Measurements from ENCODE around the gene MLLT1. TPM values are rescaled to one million over a fixed set of nuclear protein-coding genes. Genes with fewer than 3 reads are reported as not detected.

Gene MLLT1
- total RNA-seq, 2 experiments from 2014 or later = 17.5 to 56.0 TPM

GRCh38 chr19:6248341-6248740 lies 31.4 kb downstream of the MLLT1 start:
- intact Hi-C loops (cut with micrococcal nuclease; ENCODE audit: unreplicated experiment) = no loop called here
- Histone ChIP-seq H3K9me3 (ENCODE audit: low read length) (peaks cover 18% of the 10 kb centered on the region; the same call in 1 of the 2 replicates), H3K4me1 (ENCODE audit: insufficient read depth, low read length, poor library complexity, severe bottlenecking) (peaks cover 51% of the 10 kb centered on the region), H3K9me2 (ENCODE audit: insufficient read depth, low read length) (no peaks in the 10 kb centered on the region), H3K79me2 (ENCODE audit: insufficient read depth, low read depth, low read length) (peaks cover 96% of the 10 kb centered on the region), H3K4me3 (ENCODE audit: low read depth, low read length, poor library complexity, severe bottlenecking) (no peak overlapping the region), H4K20me1 (ENCODE audit: insufficient read depth, low read length) (no peaks in the 10 kb centered on the region), H3K4me2 (ENCODE audit: low read length) (peak overlapping the region; percentile 25), H3K27ac (ENCODE audit: low read depth, low read length, poor library complexity, severe bottlenecking) (peak overlapping the region; percentile 27), H2AFZ (ENCODE audit: low read length) (no peak overlapping the region), H3K36me3 (ENCODE audit: insufficient read depth, low read length) (peaks cover 39% of the 10 kb centered on the region)
- ChIA-PET CTCF (ENCODE audit: unreplicated experiment) (no interaction called here), POLR2A (no interaction called here)
- TF ChIP-seq EZH2phosphoT487 (IDR thresholded peaks at IDR 0.05; ENCODE audit: borderline replicate concordance, low read depth, low read length) (no peak), CTCF (conservative IDR thresholded peaks at IDR 0.05; ENCODE audit: low read length) (no peak)
- no TSS peak for BruUV-seq (replicated peaks)
- DNase-seq (ENCODE audit: low spot score) = no peak

GRCh38 chr19:6247007-6247288 lies 32.8 kb downstream of the MLLT1 start:
- no peak overlapping the region for H3K4me3 ChIP-seq (ENCODE audit: low read depth, low read length, poor library complexity, severe bottlenecking)
- peaks cover 18% of the 10 kb centered on the region; the same call in 1 of the 2 replicates for H3K9me3 ChIP-seq (ENCODE audit: low read length)
- H3K4me2 ChIP-seq (ENCODE audit: low read length) = no peak overlapping the region
- no peak overlapping the region for H3K27ac ChIP-seq (ENCODE audit: low read depth, low read length, poor library complexity, severe bottlenecking)
- TF ChIP-seq EZH2phosphoT487 (IDR thresholded peaks at IDR 0.05; ENCODE audit: borderline replicate concordance, low read depth, low read length) (no peak), CTCF (conservative IDR thresholded peaks at IDR 0.05; ENCODE audit: low read length) (no peak)
- POLR2A ChIA-PET = no interaction called here
- H2AFZ ChIP-seq (ENCODE audit: low read length) = no peak overlapping the region
- peaks cover 39% of the 10 kb centered on the region for H3K36me3 ChIP-seq (ENCODE audit: insufficient read depth, low read length)
- H4K20me1 ChIP-seq (ENCODE audit: insufficient read depth, low read length) = no peaks in the 10 kb centered on the region
- no peaks in the 10 kb centered on the region for H3K9me2 ChIP-seq (ENCODE audit: insufficient read depth, low read length)
- peaks cover 55% of the 10 kb centered on the region for H3K4me1 ChIP-seq (ENCODE audit: insufficient read depth, low read length, poor library complexity, severe bottlenecking)
- BruUV-seq (replicated peaks) = no TSS peak
- intact Hi-C loops (cut with micrococcal nuclease; ENCODE audit: unreplicated experiment) = no loop called here
- CTCF ChIA-PET (ENCODE audit: unreplicated experiment) = no interaction called here
- no peak for DNase-seq (ENCODE audit: low spot score)
- H3K79me2 ChIP-seq (ENCODE audit: insufficient read depth, low read depth, low read length) = peaks cover 94% of the 10 kb centered on the region

- ChIA-PET POLR2A (no interaction called here), CTCF (ENCODE audit: unreplicated experiment) (no interaction called here)
- H4K20me1 ChIP-seq (ENCODE audit: insufficient read depth, low read length) = no peaks in the 10 kb centered on the region
- TF ChIP-seq CTCF (conservative IDR thresholded peaks at IDR 0.05; ENCODE audit: low read length) = no peak
- no peak for TF ChIP-seq EZH2phosphoT487 (IDR thresholded peaks at IDR 0.05; ENCODE audit: borderline replicate concordance, low read depth, low read length)
- H3K9me3 ChIP-seq (ENCODE audit: low read length) = peaks cover 18% of the 10 kb centered on the region; the same call in 1 of the 2 replicates
- no peak overlapping the region for H3K27ac ChIP-seq (ENCODE audit: low read depth, low read length, poor library complexity, severe bottlenecking)
- DNase-seq (ENCODE audit: low spot score) = no peak
- no TSS peak for BruUV-seq (replicated peaks)
- H3K4me1 ChIP-seq (ENCODE audit: insufficient read depth, low read length, poor library complexity, severe bottlenecking) = peaks cover 55% of the 10 kb centered on the region
- peaks cover 89% of the 10 kb centered on the region for H3K79me2 ChIP-seq (ENCODE audit: insufficient read depth, low read depth, low read length)
- H3K9me2 ChIP-seq (ENCODE audit: insufficient read depth, low read length) = no peaks in the 10 kb centered on the region
- peaks cover 39% of the 10 kb centered on the region for H3K36me3 ChIP-seq (ENCODE audit: insufficient read depth, low read length)
- H2AFZ ChIP-seq (ENCODE audit: low read length) = no peak overlapping the region
- no peak overlapping the region for H3K4me3 ChIP-seq (ENCODE audit: low read depth, low read length, poor library complexity, severe bottlenecking)
- no peak overlapping the region for H3K4me2 ChIP-seq (ENCODE audit: low read length)
- intact Hi-C loops (cut with micrococcal nuclease; ENCODE audit: unreplicated experiment) = no loop called here
Observed at GRCh38 chr19:6246174-6247006, 33.4 kb downstream of the MLLT1 start.

Data from OCI-LY7 (cell line).